ENCODE data around the gene MYPOP.

Gene MYPOP

GRCh38 chr19:45887200-45887710 is 15.2 kb downstream of the MYPOP start:
- ATAC-seq: no peak
- TF ChIP-seq OSR1 (CRISPR knock-in tag; IDR thresholded peaks at IDR 0.05) (no peak), TSHZ2 (CRISPR knock-in tag; IDR thresholded peaks at IDR 0.05) (peak; percentile 20; the same call in 1 of the 2 replicates)

GRCh38 chr19:45886427-45887199 is 15.8 kb downstream of the MYPOP start:
- peak; percentile 82 for ATAC-seq
- TF ChIP-seq PATZ1 (CRISPR knock-in tag; IDR thresholded peaks at IDR 0.05; ENCODE audit: borderline replicate concordance) (peak; percentile 88; the same call in 1 of the 2 replicates), CSDC2 (CRISPR knock-in tag; IDR thresholded peaks at IDR 0.05) (peak; percentile 71; the same call in 1 of the 2 replicates), RARB (CRISPR knock-in tag; IDR thresholded peaks at IDR 0.05) (no peak), ZFP30 (CRISPR knock-in tag; IDR thresholded peaks at IDR 0.05) (no peak), OSR1 (CRISPR knock-in tag; IDR thresholded peaks at IDR 0.05) (no peak), TCF4 (CRISPR knock-in tag; IDR thresholded peaks at IDR 0.05; ENCODE audit: borderline replicate concordance) (no peak), ARNTL (CRISPR knock-in tag; IDR thresholded peaks at IDR 0.05; ENCODE audit: borderline replicate concordance, low read depth) (no peak), CSRNP3 (CRISPR knock-in tag; IDR thresholded peaks at IDR 0.05) (0 out of 2 replicates have a peak, but pooled peaks have one; percentile 30), BACH2 (CRISPR knock-in tag; IDR thresholded peaks at IDR 0.05; ENCODE audit: borderline replicate concordance) (no peak), GLIS3 (CRISPR knock-in tag; IDR thresholded peaks at IDR 0.05) (0 out of 2 replicates have a peak, but pooled peaks have one; percentile 47)

GRCh38 chr19:45885556-45886426 is 16.6 kb downstream of the MYPOP start, which contains the start of gene IRF2BP1:
TSS of gene IRF2BP1 (minus strand) at chr19:45886141. CDS start at chr19:45885774, 367 bp downstream.
- TF ChIP-seq TOX (CRISPR knock-in tag; IDR thresholded peaks at IDR 0.05; ENCODE audit: borderline replicate concordance) (no peak), ESRRG (CRISPR knock-in tag; IDR thresholded peaks at IDR 0.05) (0 out of 2 replicates have a peak, but pooled peaks have one; percentile 50), CREB5 (CRISPR knock-in tag; IDR thresholded peaks at IDR 0.05; ENCODE audit: low read depth) (0 out of 2 replicates have a peak, but pooled peaks have one; percentile 35)
- peak; percentile 80 for ATAC-seq

GRCh38 chr19:45884682-45885555 is 17.5 kb downstream of the MYPOP start:
- TF ChIP-seq TCF4 (CRISPR knock-in tag; IDR thresholded peaks at IDR 0.05; ENCODE audit: borderline replicate concordance): no peak
- TF ChIP-seq ZNF565 (CRISPR knock-in tag; conservative IDR thresholded peaks at IDR 0.05; ENCODE audit: low read depth): no peak
- TF ChIP-seq GLIS3 (CRISPR knock-in tag; IDR thresholded peaks at IDR 0.05): no peak
- TF ChIP-seq CREB5 (CRISPR knock-in tag; IDR thresholded peaks at IDR 0.05; ENCODE audit: low read depth): no peak
- no peak for TF ChIP-seq OSR1 (CRISPR knock-in tag; IDR thresholded peaks at IDR 0.05)
- no peak for TF ChIP-seq ZFP30 (CRISPR knock-in tag; IDR thresholded peaks at IDR 0.05)
- TF ChIP-seq BACH2 (CRISPR knock-in tag; IDR thresholded peaks at IDR 0.05; ENCODE audit: borderline replicate concordance): no peak
- no peak for TF ChIP-seq ZNF8 (CRISPR knock-in tag; IDR thresholded peaks at IDR 0.05)
- TF ChIP-seq ESRRG (CRISPR knock-in tag; IDR thresholded peaks at IDR 0.05): no peak
- TF ChIP-seq PPARA (CRISPR knock-in tag; IDR thresholded peaks at IDR 0.05; ENCODE audit: borderline replicate concordance): no peak
- TF ChIP-seq RARB (CRISPR knock-in tag; IDR thresholded peaks at IDR 0.05): no peak
- no peak for TF ChIP-seq CSDC2 (CRISPR knock-in tag; IDR thresholded peaks at IDR 0.05)
- TF ChIP-seq SNAI2 (CRISPR knock-in tag; IDR thresholded peaks at IDR 0.05): no peak
- TF ChIP-seq ARNTL (CRISPR knock-in tag; IDR thresholded peaks at IDR 0.05; ENCODE audit: borderline replicate concordance, low read depth): no peak
- TF ChIP-seq TOX (CRISPR knock-in tag; IDR thresholded peaks at IDR 0.05; ENCODE audit: borderline replicate concordance): no peak
- no peak for TF ChIP-seq ZC3H10 (CRISPR knock-in tag; IDR thresholded peaks at IDR 0.05)
- ATAC-seq: no peak; the same call in 2 of the 3 replicates
